Ishikawa (cell line): ENCODE measurements around the gene RXRA.

Experiments
- CEBPB ChIP-seq: IDR thresholded peaks from 2 replicates; pipeline ENCODE4 v1.6.1; 2012
- REST ChIP-seq: IDR thresholded peaks from 2 replicates; pipeline ENCODE4 v1.6.1; 2012; ENCODE audit warnings: low read depth, mild to moderate bottlenecking

- no peak for TF ChIP-seq REST
- TF ChIP-seq CEBPB = no peak
These were observed 150.7 kb downstream of the RXRA start for GRCh38 chr9:134476942-134477335.
